Testis (tissue), 3 donors: ENCODE data around the gene CTNNA2. TPM values are rescaled to one million over a fixed set of nuclear protein-coding genes. Genes with fewer than 3 reads are reported as not detected.

Experiments
- DNase-seq: peaks from one replicate; pipeline ENCODE4 v3.0.0-alpha.2; 2019
- H3K27ac ChIP-seq, 2 donors: fragments of 200-600 bp; sonication (generic); one replicate each; pipeline ENCODE4 v1.5.1; 2019
- H3K27me3 ChIP-seq: fragments of 200-600 bp; sonication (generic); one replicate; pipeline ENCODE4 v1.5.1; 2019
- H3K36me3 ChIP-seq: fragments of 200-600 bp; sonication (generic); one replicate; pipeline ENCODE4 v1.5.1; 2017; ENCODE audit warnings: low read depth; ENCODE audit errors: missing control alignments
- H3K4me1 ChIP-seq: fragments of 200-600 bp; sonication (generic); one replicate; pipeline ENCODE4 v1.5.1; 2019
- H3K4me3 ChIP-seq, 2 donors: fragments of 200-600 bp; sonication (generic); one replicate each; pipeline ENCODE4 v1.5.1; 2017 to 2019
- H3K9me3 ChIP-seq: fragments of 200-600 bp; sonication (generic); one replicate; pipeline ENCODE4 v1.5.1; 2017
- CTCF ChIP-seq, 3 experiments: fragments of 450-650 bp in 2 of 3; fragments of 200-600 bp in 1 of 3; sonication (generic) in 1 of 3; IDR thresholded peaks; one replicate each; pipeline ENCODE4 v1.5.1; 2016 to 2019; ENCODE audit warnings: antibody characterized with exemption in 3 of 3, mild to moderate bottlenecking in 2 of 3, moderate library complexity in 1 of 3
- POLR2A ChIP-seq: fragments of 450-650 bp; IDR thresholded peaks from one replicate; pipeline ENCODE4 v1.6.1; 2017; ENCODE audit warnings: antibody characterized with exemption, mild to moderate bottlenecking, moderate library complexity
- WGBS, 2 donors: methylation state at CpG; one replicate each; pipeline ENCODE4 v1.1.5; 2018; 5-methylcytosine and 5-hydroxymethylcytosine counted together
- intact Hi-C: fragments of 100-400 bp; cut with DNase I; formaldehyde crosslinking; loops from one replicate; pipeline ENCODE4 v1.15.1; 2023; ENCODE audit warnings: low total_unique reads
- polyA plus RNA-seq: library from polyadenylated mRNA; stranded (reverse); fragments of 350-450 nt; fragmentation: Illumina TruSeq; extraction: RNeasy Lipid Tissue Mini Kit (QIAGEN cat#74804); gene quantifications from one replicate; pipeline ENCODE4 v1.2.3, GENCODE V29; 2014; ENCODE audit warnings: low read depth, low replicate concordance; ENCODE audit not compliant: insufficient read depth
- total RNA-seq, 2 donors: library from RNA; depleted of rRNA; stranded (reverse); fragments of >200 nt; gene quantifications; one replicate each; pipeline ENCODE4 v1.2.3, GENCODE V29; 2016

CTNNA2 gene
- total and polyA plus RNA-seq, 3 donors from 2014 or later: 36.8 to 44.5 (median 43.4) TPM

DNA sequence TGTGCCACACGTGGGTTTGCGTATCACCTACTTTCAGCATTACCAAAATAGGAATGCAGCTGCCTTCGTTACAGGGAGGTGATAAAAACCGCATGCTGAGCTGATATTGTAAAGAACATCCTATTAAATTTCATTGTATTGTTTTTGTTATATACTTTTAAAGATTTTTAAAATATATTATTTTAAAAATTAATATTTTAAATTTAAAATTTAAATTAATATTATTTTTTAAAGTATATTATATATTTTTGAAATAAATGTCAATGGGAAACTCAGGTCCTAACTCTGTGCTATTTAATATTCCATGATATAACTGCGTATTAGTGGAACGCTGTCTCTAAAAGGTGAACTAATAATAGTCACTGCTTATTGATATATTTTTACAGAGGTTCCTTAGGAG lies 51.2 kb downstream of the CTNNA2 start:
- no peak for TF ChIP-seq CTCF (IDR thresholded peaks at IDR 0.05)
- no peak for TF ChIP-seq POLR2A
- no peak overlapping the region for H3K4me3 ChIP-seq
- H3K27me3 ChIP-seq: no peaks in the 10 kb centered on the region
- WGBS, 2 donors: 83 to 90% methylated on average over 6 of the region's 6 CpGs
- intact Hi-C loops: no loop called here
- no peak for DNase-seq
- H3K9me3 ChIP-seq: no peaks in the 10 kb centered on the region
- peaks cover 2% of the 10 kb centered on the region for H3K4me1 ChIP-seq
- H3K27ac ChIP-seq: no peak overlapping the region
- no peaks in the 10 kb centered on the region for H3K36me3 ChIP-seq

GRCh38 chr2:79569048-79569447 lies 56.2 kb downstream of the CTNNA2 start:
- WGBS, 2 donors: 67 to 68% methylated on average over 5 of the region's 5 CpGs
- no peak for DNase-seq
- H3K4me1 ChIP-seq: peaks cover 2% of the 10 kb centered on the region
- no peak for TF ChIP-seq POLR2A
- TF ChIP-seq CTCF (IDR thresholded peaks at IDR 0.05): no peak
- H3K27ac ChIP-seq: no peak overlapping the region
- intact Hi-C loops: no loop called here
- no peaks in the 10 kb centered on the region for H3K27me3 ChIP-seq
- H3K4me3 ChIP-seq: no peak overlapping the region
- H3K36me3 ChIP-seq: no peaks in the 10 kb centered on the region
- H3K9me3 ChIP-seq: no peaks in the 10 kb centered on the region

- Histone ChIP-seq H3K9me3 (no peaks in the 10 kb centered on the region), H3K27ac (no peak overlapping the region), H3K27me3 (no peaks in the 10 kb centered on the region), H3K4me1 (no peaks in the 10 kb centered on the region), H3K36me3 (no peaks in the 10 kb centered on the region), H3K4me3 (no peak overlapping the region)
- TF ChIP-seq CTCF (IDR thresholded peaks at IDR 0.05) (no peak), POLR2A (no peak)
- 83 to 91% methylated on average over 6 of the region's 6 CpGs for WGBS, 2 donors
- DNase-seq: no peak
- intact Hi-C loops: no loop called here
Measured at GRCh38 chr2:79573895-79574674, 61.2 kb downstream of the CTNNA2 start.

DNA sequence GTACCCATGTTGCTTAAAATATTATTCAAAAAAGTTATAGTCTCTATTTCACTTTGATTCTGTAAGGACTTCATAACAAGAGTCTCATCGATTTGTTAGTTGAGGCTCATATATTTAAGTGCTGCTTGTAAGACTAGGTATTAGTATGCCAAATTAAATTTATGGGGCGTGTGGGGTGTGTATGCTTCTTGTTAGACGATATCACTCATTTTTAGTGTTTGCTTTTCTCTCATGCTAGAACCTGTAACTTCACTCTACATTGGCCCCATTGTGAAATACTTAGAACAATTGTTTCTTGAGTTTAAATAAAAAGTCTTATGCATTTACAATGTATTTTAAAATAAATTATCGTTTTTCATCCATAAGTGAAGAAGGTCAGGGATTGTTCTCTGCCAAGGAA lies 63.6 kb downstream of the CTNNA2 start:
- DNase-seq: no peak
- Histone ChIP-seq H3K9me3 (no peaks in the 10 kb centered on the region), H3K27ac (no peak overlapping the region), H3K27me3 (no peaks in the 10 kb centered on the region), H3K36me3 (no peaks in the 10 kb centered on the region), H3K4me1 (no peaks in the 10 kb centered on the region), H3K4me3 (no peak overlapping the region)
- no peak for TF ChIP-seq CTCF (IDR thresholded peaks at IDR 0.05)
- no peak for TF ChIP-seq POLR2A
- WGBS, 2 donors: 72% methylated on average over 4 of the region's 4 CpGs
- intact Hi-C loops: no loop called here

- H3K9me3 ChIP-seq: no peaks in the 10 kb centered on the region
- H3K27me3 ChIP-seq: no peaks in the 10 kb centered on the region
- H3K27ac ChIP-seq: no peak overlapping the region
- H3K4me1 ChIP-seq: no peaks in the 10 kb centered on the region
- no peaks in the 10 kb centered on the region for H3K36me3 ChIP-seq
- intact Hi-C loops: no loop called here
- no peak for DNase-seq
- no peak overlapping the region for H3K4me3 ChIP-seq
- no peak for TF ChIP-seq CTCF (IDR thresholded peaks at IDR 0.05)
- no peak for TF ChIP-seq POLR2A
- WGBS, 2 donors: 86 to 94% methylated on average over 1 of the region's 1 CpG
Measured at GRCh38 chr2:79578952-79579351, 66.1 kb downstream of the CTNNA2 start.
